Ovary (tissue), 9 donors: Measurements from ENCODE around the gene CCDC71. TPM values are rescaled to one million over a fixed set of nuclear protein-coding genes. Genes with fewer than 3 reads are reported as not detected.

Source experiments
- DNase-seq, 5 donors: peaks; one replicate each; pipeline ENCODE4 v3.0.0-alpha.2; 2019 to 2020
- H3K27ac ChIP-seq, 2 donors: fragments of 200-600 bp; one replicate each; pipeline versions ENCODE4 v1.5.1 to v1.8.0; 2019 to 2022
- H3K27me3 ChIP-seq: fragments of 200-600 bp; one replicate; pipeline ENCODE4 v1.8.0; 2022
- H3K36me3 ChIP-seq: fragments of 200-600 bp; sonication (generic); one replicate; pipeline ENCODE4 v1.5.1; 2019
- H3K4me1 ChIP-seq: one replicate; pipeline ENCODE4 v1.8.1; 2013; ENCODE audit warnings: mild to moderate bottlenecking, moderate library complexity; ENCODE audit not compliant: insufficient read depth
- H3K4me3 ChIP-seq: fragments of 200-600 bp; sonication (generic); one replicate; pipeline ENCODE4 v1.5.1; 2017
- H3K9me3 ChIP-seq, 2 donors: fragments of 200-600 bp in 1 of 2; sonication (generic) in 1 of 2; one replicate each; pipeline versions ENCODE4 v1.5.1 to v1.8.1; 2013 to 2019; ENCODE audit warnings: mild to moderate bottlenecking in 1 of 2, moderate library complexity in 1 of 2
- EP300 ChIP-seq: sonication (generic); formaldehyde crosslinking; IDR thresholded peaks from one replicate; pipeline ENCODE4 v1.6.1; 2017; ENCODE audit warnings: antibody characterized with exemption
- POLR2A ChIP-seq: fragments of 450-650 bp; IDR thresholded peaks from one replicate; pipeline ENCODE4 v1.6.1; 2017; ENCODE audit warnings: antibody characterized with exemption, mild to moderate bottlenecking, moderate library complexity
- WGBS, 3 donors: extraction: QIAGEN DNeasy Blood & Tissue Kit in 1 of 3; methylation state at CpG; one replicate each; pipeline versions ENCODE4 v1.1.5 to v1.1.7; 2013 to 2017; 5-methylcytosine and 5-hydroxymethylcytosine counted together
- intact Hi-C, 4 donors: fragments of 100-400 bp; cut with DNase I; formaldehyde crosslinking; loops; one replicate each; pipeline versions ENCODE4 v1.11.0 to v1.15.1; 2022 to 2023
- polyA plus RNA-seq, 2 donors: library from polyadenylated mRNA; stranded (reverse); fragments of 200-250 nt in 1 of 2; fragments of 350-450 nt in 1 of 2; fragmentation: Illumina TruSeq in 1 of 2; extraction: RNeasy Lipid Tissue Mini Kit (QIAGEN cat#74804) in 1 of 2; gene quantifications; one replicate each; pipeline ENCODE4 v1.2.3, GENCODE V29; 2013 to 2014
- total RNA-seq, 7 donors: library from RNA; depleted of rRNA in 2 of 7; stranded (reverse); fragments of >200 nt in 2 of 7; fragmentation: NEBNext Ultra II Directional in 3 of 7; extraction: Animal tissue kit (Norgen Biotek cat#: 25700) in 3 of 7; gene quantifications; one replicate each; pipeline versions ENCODE4 v1.1.0 to v1.2.4, GENCODE V29; 2016 to 2023
- TF ChIP-seq, protein P1 (sequence below), 3 donors: fragments of 450-650 bp in 2 of 3; fragments of 200-600 bp in 1 of 3; IDR thresholded peaks; one replicate each; pipeline versions ENCODE4 v1.5.1 to v1.8.0; 2016 to 2022; ENCODE audit warnings: antibody characterized with exemption in 3 of 3, mild to moderate bottlenecking in 1 of 3
- donor health status: DM: no; HTN: no; CAD: no; lungs with moderate emphysema.
- donor health status: DM: no; HTN: no; CAD: no.
- donor health status: Bipolar disorder and iron deficiency.
- donor health status: DM: yes; HTN: yes; CAD: no.
- donor health status: DM: no; HTN: no; CAD: no.
- donor health status: DM: yes; HTN: yes; CAD: no.

Gene CCDC71
- total and polyA plus RNA-seq, 9 donors, result 6.9 to 39.0 (median 30.9) TPM

- intact Hi-C loops, result no loop called here
- WGBS, 3 donors, result 7 to 10% (median 10%) methylated on average over 45 to 53 of the region's 53 CpGs
Measured at GRCh38 chr3:49199239-49199899, 33.2 kb upstream of the CCDC71 start.

GRCh38 chr3:49198611-49199230 is 32.6 kb upstream of the CCDC71 start:
- Histone ChIP-seq H3K4me3 (peak overlapping the region; percentile 46), H3K27ac (no peak overlapping the region), H3K36me3 (no peaks in the 10 kb centered on the region), H3K27me3 (no peaks in the 10 kb centered on the region), H3K9me3 (no peaks in the 10 kb centered on the region), H3K4me1 (peaks cover 6% of the 10 kb centered on the region)
- no peak for DNase-seq
- intact Hi-C loops, result no loop called here
- TF ChIP-seq, protein P1, sequence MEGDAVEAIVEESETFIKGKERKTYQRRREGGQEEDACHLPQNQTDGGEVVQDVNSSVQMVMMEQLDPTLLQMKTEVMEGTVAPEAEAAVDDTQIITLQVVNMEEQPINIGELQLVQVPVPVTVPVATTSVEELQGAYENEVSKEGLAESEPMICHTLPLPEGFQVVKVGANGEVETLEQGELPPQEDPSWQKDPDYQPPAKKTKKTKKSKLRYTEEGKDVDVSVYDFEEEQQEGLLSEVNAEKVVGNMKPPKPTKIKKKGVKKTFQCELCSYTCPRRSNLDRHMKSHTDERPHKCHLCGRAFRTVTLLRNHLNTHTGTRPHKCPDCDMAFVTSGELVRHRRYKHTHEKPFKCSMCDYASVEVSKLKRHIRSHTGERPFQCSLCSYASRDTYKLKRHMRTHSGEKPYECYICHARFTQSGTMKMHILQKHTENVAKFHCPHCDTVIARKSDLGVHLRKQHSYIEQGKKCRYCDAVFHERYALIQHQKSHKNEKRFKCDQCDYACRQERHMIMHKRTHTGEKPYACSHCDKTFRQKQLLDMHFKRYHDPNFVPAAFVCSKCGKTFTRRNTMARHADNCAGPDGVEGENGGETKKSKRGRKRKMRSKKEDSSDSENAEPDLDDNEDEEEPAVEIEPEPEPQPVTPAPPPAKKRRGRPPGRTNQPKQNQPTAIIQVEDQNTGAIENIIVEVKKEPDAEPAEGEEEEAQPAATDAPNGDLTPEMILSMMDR (IDR thresholded peaks at IDR 0.05), result no peak
- TF ChIP-seq EP300 (no peak), POLR2A (no peak)
- 49 to 57% (median 56%) methylated on average over 24 of the region's 24 CpGs for WGBS, 3 donors

More at GRCh38 chr3:49199239-49199899, 33.2 kb upstream of the CCDC71 start:
- Histone ChIP-seq H3K27me3 (no peaks in the 10 kb centered on the region), H3K4me1 (peaks cover 6% of the 10 kb centered on the region), H3K36me3 (no peaks in the 10 kb centered on the region), H3K4me3 (peak overlapping the region; percentile 46), H3K27ac (peak overlapping the region; percentile 35 to 56), H3K9me3 (no peaks in the 10 kb centered on the region)
- peak; percentile 96 to 99 (median 98) for DNase-seq
- TF ChIP-seq POLR2A (no peak), EP300 (no peak)
- TF ChIP-seq, protein P1 (IDR thresholded peaks at IDR 0.05), result no peak

GRCh38 chr3:49198161-49198560 is 32.0 kb upstream of the CCDC71 start:
- H3K36me3 ChIP-seq, result no peaks in the 10 kb centered on the region
- H3K27me3 ChIP-seq, result no peaks in the 10 kb centered on the region
- 75 to 84% (median 79%) methylated on average over 3 of the region's 3 CpGs for WGBS, 3 donors
- intact Hi-C loops, result no loop called here
- DNase-seq, result no peak
- no peak overlapping the region for H3K27ac ChIP-seq
- H3K4me1 ChIP-seq, result peaks cover 6% of the 10 kb centered on the region
- H3K4me3 ChIP-seq, result no peak overlapping the region
- H3K9me3 ChIP-seq, result no peaks in the 10 kb centered on the region
- TF ChIP-seq POLR2A, result no peak
- TF ChIP-seq, protein P1 (IDR thresholded peaks at IDR 0.05), result no peak
- no peak for TF ChIP-seq EP300

GRCh38 chr3:49191741-49192140 is 25.6 kb upstream of the CCDC71 start:
- WGBS, 3 donors, result 78 to 88% (median 83%) methylated on average over 1 of the region's 1 CpG
- no peaks in the 10 kb centered on the region for H3K9me3 ChIP-seq

More at GRCh38 chr3:49191741-49192140, 25.6 kb upstream of the CCDC71 start:
- TF ChIP-seq EP300 (no peak), POLR2A (no peak)
- TF ChIP-seq, protein P1 (IDR thresholded peaks at IDR 0.05), result no peak
- H3K4me1 ChIP-seq, result no peaks in the 10 kb centered on the region
- no peak overlapping the region for H3K4me3 ChIP-seq
- H3K36me3 ChIP-seq, result no peaks in the 10 kb centered on the region
- no peaks in the 10 kb centered on the region for H3K27me3 ChIP-seq
- intact Hi-C loops, result no loop called here
- H3K27ac ChIP-seq, result no peak overlapping the region
- DNase-seq, result no peak
